OCI-LY7 (cell line): ENCODE data around the gene PTPA.

ENCODE experiments used
- EZH2phosphoT487 ChIP-seq: fragments of 200-600 bp; sonication (generic); IDR thresholded peaks from 2 replicates; pipeline ENCODE4 v1.6.1; 2018; ENCODE audit warnings: low read depth, borderline replicate concordance, mild to moderate bottlenecking, mixed run types, antibody characterized with exemption, low read length, moderate library complexity, mixed read lengths
- TF ChIP-seq, protein P1 (sequence below): fragments of 200-600 bp; sonication (generic); conservative IDR thresholded peaks from 2 replicates; pipeline ENCODE4 v1.5.1; 2014; ENCODE audit warnings: mild to moderate bottlenecking, antibody characterized with exemption, low read length, moderate library complexity, mixed read lengths

DNA sequence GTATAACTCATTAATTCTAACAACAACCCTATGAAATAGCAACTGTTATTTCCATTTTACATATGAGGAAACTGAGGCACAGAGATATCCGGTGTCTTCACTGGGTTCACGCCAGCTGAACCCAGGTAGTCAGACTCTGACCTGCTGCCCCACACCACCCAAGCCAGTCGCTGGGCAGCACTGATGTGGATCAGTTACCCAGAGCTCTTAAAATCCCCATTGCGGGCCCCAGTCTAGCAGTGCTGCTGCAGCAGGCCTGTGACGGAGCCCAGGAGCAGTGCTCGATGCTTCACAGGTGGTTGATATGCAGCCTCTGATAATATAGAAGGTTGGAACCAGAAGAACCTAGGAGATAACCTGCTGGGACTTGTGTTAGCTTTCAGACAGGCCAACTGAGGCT lies 24.3 kb downstream of the PTPA start:
- TF ChIP-seq, protein P1, sequence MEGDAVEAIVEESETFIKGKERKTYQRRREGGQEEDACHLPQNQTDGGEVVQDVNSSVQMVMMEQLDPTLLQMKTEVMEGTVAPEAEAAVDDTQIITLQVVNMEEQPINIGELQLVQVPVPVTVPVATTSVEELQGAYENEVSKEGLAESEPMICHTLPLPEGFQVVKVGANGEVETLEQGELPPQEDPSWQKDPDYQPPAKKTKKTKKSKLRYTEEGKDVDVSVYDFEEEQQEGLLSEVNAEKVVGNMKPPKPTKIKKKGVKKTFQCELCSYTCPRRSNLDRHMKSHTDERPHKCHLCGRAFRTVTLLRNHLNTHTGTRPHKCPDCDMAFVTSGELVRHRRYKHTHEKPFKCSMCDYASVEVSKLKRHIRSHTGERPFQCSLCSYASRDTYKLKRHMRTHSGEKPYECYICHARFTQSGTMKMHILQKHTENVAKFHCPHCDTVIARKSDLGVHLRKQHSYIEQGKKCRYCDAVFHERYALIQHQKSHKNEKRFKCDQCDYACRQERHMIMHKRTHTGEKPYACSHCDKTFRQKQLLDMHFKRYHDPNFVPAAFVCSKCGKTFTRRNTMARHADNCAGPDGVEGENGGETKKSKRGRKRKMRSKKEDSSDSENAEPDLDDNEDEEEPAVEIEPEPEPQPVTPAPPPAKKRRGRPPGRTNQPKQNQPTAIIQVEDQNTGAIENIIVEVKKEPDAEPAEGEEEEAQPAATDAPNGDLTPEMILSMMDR, result no peak
- no peak for TF ChIP-seq EZH2phosphoT487
